HepG2 (cell line): Measurements from ENCODE around the gene ARL3. TPM values are rescaled to one million over a fixed set of nuclear protein-coding genes. Genes with fewer than 3 reads are reported as not detected.

Experiments
- MZF1 ChIP-seq: sonication (generic); formaldehyde crosslinking; IDR thresholded peaks from 2 replicates; pipeline ENCODE4 v1.8.1; 2023; ENCODE audit warnings: mild to moderate bottlenecking, missing genetic modification reagents, borderline replicate concordance
- ZNF335 ChIP-seq: sonication (generic); formaldehyde crosslinking; IDR thresholded peaks from 2 replicates; pipeline ENCODE4 v1.4.0; 2020; ENCODE audit warnings: missing genetic modification reagents
- polyA plus RNA-seq, 8 experiments: library from polyadenylated mRNA; depleted of rRNA in 3 of 8; stranded (reverse) in 7 of 8; unstranded in 1 of 8; fragments of >200 nt; fragmentation: Illumina TruSeq in 4 of 8; extraction: Trizol in 4 of 8; gene quantifications; 2 replicates each; pipeline versions ENCODE4 v1.2.1 to v1.2.3, GENCODE V29; 2011 to 2016; ENCODE audit warnings: low read depth in 4 of 8, missing spikeins in 1 of 8, mixed read lengths in 1 of 8; ENCODE audit not compliant: insufficient read depth in 1 of 8
- total RNA-seq, 5 experiments: library from RNA; depleted of rRNA; stranded (reverse); fragments of >200 nt; fragmentation: Illumina TruSeq; extraction: Trizol; gene quantifications; 2 replicates each; pipeline ENCODE4 v1.2.3, GENCODE V29; 2016; ENCODE audit warnings: low read depth in 1 of 5
- TF ChIP-seq, protein P1 (sequence below): sonication (generic); formaldehyde crosslinking; IDR thresholded peaks from one replicate; pipeline ENCODE4 v1.5.1; 2020; ENCODE audit warnings: mild to moderate bottlenecking, missing genetic modification reagents; ENCODE audit errors: not compliant biosample characterization
- TF ChIP-seq, protein P2 (sequence below): sonication (generic); formaldehyde crosslinking; IDR thresholded peaks from 2 replicates; pipeline ENCODE4 v1.4.0; 2020; ENCODE audit warnings: missing genetic modification reagents
- TF ChIP-seq, protein P3 (sequence below): sonication (generic); formaldehyde crosslinking; IDR thresholded peaks from 2 replicates; pipeline ENCODE4 v1.5.1; 2020; ENCODE audit warnings: mild to moderate bottlenecking, missing genetic modification reagents, borderline replicate concordance

The ARL3 gene
- total and polyA plus RNA-seq, 2 of the 13 experiments (the other 11 are each of a cell fraction or from before 2014, with no cell fraction given) = 5.2 to 6.6 TPM

DNA sequence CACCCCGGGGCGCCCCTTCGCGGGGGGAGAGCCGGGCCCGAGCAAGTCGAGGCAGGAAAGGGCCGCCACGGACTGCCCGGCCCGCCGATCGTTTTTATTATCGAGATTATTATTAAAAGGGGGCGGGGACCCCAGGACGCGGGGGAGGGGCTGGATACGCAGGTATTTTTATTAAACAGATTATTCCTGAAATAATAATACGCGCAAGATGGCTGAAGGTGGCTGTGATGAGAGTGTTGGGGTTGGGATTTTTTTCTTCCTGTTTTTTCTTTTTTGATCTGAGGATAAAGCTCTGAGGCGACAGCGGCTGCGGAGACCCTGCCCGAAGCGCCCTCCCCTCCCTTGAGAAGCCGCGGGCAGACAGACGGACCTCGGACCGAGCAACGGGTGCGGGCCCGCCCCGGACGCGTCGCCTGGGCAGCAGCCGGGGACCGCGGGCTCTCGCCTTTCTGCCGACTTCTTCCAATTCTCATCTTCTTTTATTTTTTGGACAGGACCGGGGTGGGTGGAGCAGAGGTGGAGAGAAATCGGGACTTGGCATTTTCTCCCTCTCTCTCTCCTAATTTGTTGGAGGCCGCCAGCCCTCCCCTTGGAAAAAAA is 71.4 kb downstream of the ARL3 start (continued):
- TF ChIP-seq, protein P1, sequence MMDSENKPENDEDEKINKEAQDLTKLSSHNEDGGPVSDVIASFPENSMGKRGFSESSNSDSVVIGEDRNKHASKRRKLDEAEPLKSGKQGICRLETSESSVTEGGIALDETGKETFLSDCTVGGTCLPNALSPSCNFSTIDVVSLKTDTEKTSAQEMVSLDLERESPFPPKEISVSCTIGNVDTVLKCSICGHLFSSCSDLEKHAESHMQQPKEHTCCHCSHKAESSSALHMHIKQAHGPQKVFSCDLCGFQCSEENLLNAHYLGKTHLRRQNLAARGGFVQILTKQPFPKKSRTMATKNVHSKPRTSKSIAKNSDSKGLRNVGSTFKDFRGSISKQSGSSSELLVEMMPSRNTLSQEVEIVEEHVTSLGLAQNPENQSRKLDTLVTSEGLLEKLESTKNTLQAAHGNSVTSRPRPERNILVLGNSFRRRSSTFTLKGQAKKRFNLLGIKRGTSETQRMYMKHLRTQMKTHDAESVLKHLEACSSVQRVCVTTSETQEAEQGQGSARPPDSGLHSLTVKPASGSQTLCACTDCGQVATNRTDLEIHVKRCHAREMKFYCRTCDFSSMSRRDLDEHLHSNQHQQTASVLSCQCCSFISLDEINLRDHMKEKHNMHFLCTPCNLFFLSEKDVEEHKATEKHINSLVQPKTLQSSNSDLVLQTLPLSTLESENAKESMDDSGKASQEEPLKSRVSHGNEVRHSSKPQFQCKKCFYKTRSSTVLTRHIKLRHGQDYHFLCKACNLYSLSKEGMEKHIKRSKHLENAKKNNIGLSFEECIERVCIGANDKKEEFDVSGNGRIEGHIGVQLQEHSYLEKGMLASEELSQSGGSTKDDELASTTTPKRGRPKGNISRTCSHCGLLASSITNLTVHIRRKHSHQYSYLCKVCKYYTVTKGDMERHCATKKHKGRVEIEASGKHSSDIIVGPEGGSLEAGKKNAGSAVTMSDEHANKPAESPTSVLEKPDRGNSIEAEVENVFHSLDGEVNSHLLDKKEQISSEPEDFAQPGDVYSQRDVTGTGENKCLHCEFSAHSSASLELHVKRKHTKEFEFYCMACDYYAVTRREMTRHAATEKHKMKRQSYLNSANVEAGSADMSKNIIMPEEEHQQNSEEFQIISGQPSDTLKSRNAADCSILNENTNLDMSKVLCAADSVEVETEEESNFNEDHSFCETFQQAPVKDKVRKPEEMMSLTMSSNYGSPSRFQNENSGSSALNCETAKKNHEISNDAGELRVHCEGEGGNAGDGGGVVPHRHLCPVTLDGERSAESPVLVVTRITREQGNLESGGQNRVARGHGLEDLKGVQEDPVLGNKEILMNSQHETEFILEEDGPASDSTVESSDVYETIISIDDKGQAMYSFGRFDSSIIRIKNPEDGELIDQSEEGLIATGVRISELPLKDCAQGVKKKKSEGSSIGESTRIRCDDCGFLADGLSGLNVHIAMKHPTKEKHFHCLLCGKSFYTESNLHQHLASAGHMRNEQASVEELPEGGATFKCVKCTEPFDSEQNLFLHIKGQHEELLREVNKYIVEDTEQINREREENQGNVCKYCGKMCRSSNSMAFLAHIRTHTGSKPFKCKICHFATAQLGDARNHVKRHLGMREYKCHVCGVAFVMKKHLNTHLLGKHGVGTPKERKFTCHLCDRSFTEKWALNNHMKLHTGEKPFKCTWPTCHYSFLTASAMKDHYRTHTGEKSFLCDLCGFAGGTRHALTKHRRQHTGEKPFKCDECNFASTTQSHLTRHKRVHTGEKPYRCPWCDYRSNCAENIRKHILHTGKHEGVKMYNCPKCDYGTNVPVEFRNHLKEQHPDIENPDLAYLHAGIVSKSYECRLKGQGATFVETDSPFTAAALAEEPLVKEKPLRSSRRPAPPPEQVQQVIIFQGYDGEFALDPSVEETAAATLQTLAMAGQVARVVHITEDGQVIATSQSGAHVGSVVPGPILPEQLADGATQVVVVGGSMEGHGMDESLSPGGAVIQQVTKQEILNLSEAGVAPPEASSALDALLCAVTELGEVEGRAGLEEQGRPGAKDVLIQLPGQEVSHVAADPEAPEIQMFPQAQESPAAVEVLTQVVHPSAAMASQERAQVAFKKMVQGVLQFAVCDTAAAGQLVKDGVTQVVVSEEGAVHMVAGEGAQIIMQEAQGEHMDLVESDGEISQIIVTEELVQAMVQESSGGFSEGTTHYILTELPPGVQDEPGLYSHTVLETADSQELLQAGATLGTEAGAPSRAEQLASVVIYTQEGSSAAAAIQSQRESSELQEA = no peak
- TF ChIP-seq, protein P2, sequence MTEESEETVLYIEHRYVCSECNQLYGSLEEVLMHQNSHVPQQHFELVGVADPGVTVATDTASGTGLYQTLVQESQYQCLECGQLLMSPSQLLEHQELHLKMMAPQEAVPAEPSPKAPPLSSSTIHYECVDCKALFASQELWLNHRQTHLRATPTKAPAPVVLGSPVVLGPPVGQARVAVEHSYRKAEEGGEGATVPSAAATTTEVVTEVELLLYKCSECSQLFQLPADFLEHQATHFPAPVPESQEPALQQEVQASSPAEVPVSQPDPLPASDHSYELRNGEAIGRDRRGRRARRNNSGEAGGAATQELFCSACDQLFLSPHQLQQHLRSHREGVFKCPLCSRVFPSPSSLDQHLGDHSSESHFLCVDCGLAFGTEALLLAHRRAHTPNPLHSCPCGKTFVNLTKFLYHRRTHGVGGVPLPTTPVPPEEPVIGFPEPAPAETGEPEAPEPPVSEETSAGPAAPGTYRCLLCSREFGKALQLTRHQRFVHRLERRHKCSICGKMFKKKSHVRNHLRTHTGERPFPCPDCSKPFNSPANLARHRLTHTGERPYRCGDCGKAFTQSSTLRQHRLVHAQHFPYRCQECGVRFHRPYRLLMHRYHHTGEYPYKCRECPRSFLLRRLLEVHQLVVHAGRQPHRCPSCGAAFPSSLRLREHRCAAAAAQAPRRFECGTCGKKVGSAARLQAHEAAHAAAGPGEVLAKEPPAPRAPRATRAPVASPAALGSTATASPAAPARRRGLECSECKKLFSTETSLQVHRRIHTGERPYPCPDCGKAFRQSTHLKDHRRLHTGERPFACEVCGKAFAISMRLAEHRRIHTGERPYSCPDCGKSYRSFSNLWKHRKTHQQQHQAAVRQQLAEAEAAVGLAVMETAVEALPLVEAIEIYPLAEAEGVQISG = peak; percentile 5; the same call in 1 of the 2 replicates
- TF ChIP-seq, protein P3, sequence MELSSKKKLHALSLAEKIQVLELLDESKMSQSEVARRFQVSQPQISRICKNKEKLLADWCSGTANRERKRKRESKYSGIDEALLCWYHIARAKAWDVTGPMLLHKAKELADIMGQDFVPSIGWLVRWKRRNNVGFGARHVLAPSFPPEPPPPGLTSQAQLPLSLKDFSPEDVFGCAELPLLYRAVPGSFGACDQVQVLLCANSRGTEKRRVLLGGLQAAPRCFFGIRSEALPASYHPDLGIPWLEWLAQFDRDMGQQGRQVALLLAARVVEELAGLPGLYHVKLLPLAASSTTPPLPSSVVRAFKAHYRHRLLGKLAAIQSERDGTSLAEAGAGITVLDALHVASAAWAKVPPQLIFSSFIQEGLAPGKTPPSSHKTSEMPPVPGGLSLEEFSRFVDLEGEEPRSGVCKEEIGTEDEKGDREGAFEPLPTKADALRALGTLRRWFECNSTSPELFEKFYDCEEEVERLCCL (CRISPR knock-in tag) = no peak
- TF ChIP-seq MZF1 (CRISPR knock-in tag) (no peak), ZNF335 (CRISPR knock-in tag) (no peak)
